COR-L47 (cell line): ENCODE measurements around the gene MAGEA2.
"Not testable (repeated sequence)": the region's sequence is repeated elsewhere in the genome, so short reads cannot be mapped to it uniquely, and the experiment has no call there.

ENCODE experiments used
- DNase-seq: peaks from one replicate; lab custom pipeline; 2025; lab: John Stamatoyannopoulos, UW

Gene MAGEA2

GRCh38 chrX:152706500-152706899 lies 47.1 kb downstream of the MAGEA2 start:
- DNase-seq = not testable (repeated sequence)

DNA sequence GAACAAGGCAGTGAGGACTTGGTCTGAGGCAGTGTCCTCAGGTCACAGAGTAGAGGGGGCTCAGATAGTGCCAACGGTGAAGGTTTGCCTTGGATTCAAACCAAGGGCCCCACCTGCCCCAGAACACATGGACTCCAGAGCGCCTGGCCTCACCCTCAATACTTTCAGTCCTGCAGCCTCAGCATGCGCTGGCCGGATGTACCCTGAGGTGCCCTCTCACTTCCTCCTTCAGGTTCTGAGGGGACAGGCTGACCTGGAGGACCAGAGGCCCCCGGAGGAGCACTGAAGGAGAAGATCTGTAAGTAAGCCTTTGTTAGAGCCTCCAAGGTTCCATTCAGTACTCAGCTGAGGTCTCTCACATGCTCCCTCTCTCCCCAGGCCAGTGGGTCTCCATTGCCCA lies 53.3 kb downstream of the MAGEA2 start:
- DNase-seq = not testable (repeated sequence)
